ENCODE results near the gene SLC5A12.

- TF ChIP-seq ARNT (IDR thresholded peaks at IDR 0.05) = no peak
- TF ChIP-seq FOXM1 (IDR thresholded peaks at IDR 0.05; ENCODE audit: borderline replicate concordance) = no peak
- TF ChIP-seq PKNOX1 (IDR thresholded peaks at IDR 0.05) = no peak
Observed at GRCh38 chr11:26762089-26762488, 40.2 kb upstream of the SLC5A12 start.
